HUES6 (cell line): ENCODE results near the gene TLX1.

Experiments used
- H3K27ac ChIP-seq: 2 replicates; pipeline ENCODE4 v1.7.0; 2013; ENCODE audit warnings: low read depth, mild to moderate bottlenecking, low read length, inconsistent platforms
- H3K27me3 ChIP-seq: 2 replicates; pipeline ENCODE4 v1.6.1; 2013; ENCODE audit warnings: low read length; ENCODE audit not compliant: control insufficient read depth, insufficient read depth
- H3K36me3 ChIP-seq: 2 replicates; pipeline ENCODE4 v1.6.1; 2013; ENCODE audit warnings: low read length; ENCODE audit not compliant: control insufficient read depth, insufficient read depth
- H3K4me1 ChIP-seq: 2 replicates; pipeline ENCODE4 v1.6.1; 2013; ENCODE audit warnings: low read length; ENCODE audit not compliant: control insufficient read depth, insufficient read depth
- H3K4me3 ChIP-seq: 2 replicates; pipeline ENCODE4 v1.5.1; 2013; ENCODE audit warnings: low read depth, low read length
- H3K9ac ChIP-seq: one replicate; pipeline ENCODE4 v1.6.1; 2013; ENCODE audit warnings: mild to moderate bottlenecking, low read length
- H3K9me3 ChIP-seq: 2 replicates; pipeline ENCODE4 v1.6.1; 2013; ENCODE audit warnings: low read depth, low read length; ENCODE audit not compliant: control insufficient read depth, insufficient read depth

Gene TLX1

DNA sequence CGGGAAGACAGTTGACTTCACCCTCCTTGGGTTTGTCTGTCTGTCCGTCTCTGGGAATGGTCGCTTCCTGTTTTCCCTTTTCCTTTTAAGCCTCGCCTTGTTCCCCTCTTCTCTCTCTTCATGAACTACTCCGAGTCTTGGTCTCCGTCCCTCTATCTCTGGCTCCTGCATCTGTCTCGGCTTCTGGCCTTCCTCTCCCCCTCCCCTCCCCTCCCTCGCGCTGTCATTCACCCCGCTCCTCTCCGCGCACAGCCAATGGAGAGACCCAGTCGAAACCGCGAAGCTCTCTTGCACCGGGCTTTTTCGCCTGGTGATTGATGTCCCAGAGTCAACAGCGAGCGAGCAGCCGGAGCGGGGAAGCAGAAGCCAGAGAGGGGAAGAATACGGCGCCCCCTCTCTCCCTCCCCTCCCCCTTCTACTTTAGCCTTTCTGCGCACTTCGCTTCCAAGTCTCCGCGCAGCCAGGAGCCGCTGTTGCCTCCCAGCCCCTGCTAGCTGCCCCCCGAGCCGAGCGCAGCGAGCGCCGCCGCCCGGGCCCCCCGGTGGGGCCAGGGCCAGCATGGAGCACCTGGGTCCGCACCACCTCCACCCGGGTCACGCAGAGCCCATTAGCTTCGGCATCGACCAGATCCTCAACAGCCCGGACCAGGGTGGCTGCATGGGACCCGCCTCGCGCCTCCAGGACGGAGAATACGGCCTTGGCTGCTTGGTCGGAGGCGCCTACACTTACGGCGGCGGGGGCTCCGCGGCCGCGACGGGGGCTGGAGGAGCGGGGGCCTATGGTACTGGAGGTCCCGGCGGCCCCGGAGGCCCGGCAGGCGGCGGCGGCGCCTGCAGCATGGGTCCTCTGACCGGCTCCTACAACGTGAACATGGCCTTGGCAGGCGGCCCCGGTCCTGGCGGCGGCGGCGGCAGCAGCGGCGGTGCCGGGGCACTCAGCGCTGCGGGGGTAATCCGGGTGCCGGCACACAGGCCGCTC is at the start of gene TLX1:
Gene TLX1, plus strand, starts transcription at position 317 of the 978 bp plus-strand sequence. Its CDS starts 242 bp downstream, at position 559.
- H3K9ac ChIP-seq: no peak within 1 kb of the TSS
- H3K4me1 ChIP-seq: peaks cover 20% of the 10 kb centered on the region
- no peaks in the 10 kb centered on the region for H3K36me3 ChIP-seq
- H3K27ac ChIP-seq: no peak within 1 kb of the TSS
- peaks cover 100% of the 10 kb centered on the region for H3K27me3 ChIP-seq
- H3K9me3 ChIP-seq: no peaks in the 10 kb centered on the region
- H3K4me3 ChIP-seq: peak within 1 kb of the TSS; percentile 43

DNA sequence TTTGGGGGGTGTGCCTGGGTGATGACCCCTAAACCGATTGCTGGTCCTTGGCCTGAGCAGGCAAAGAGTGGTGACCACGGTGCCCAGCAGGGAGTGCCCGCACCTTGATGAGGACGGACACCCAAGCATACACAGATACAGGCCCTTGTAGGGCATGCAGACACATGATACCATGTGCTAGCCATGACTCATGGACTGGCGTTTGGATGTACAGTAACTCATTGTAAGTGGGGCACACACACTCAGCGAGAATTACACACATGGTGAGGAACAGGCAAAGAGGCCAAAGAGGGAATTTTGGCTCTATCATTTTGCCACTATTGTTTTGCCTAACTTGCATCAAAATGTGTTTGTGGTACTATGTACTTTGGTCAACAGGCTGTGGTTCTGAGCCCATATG is 45.3 kb upstream of the TLX1 start:
- no peak overlapping the region for H3K9ac ChIP-seq
- H3K27me3 ChIP-seq: peaks cover 83% of the 10 kb centered on the region
- H3K4me3 ChIP-seq: no peak overlapping the region
- no peaks in the 10 kb centered on the region for H3K4me1 ChIP-seq
- no peaks in the 10 kb centered on the region for H3K9me3 ChIP-seq
- H3K27ac ChIP-seq: no peak overlapping the region
- no peaks in the 10 kb centered on the region for H3K36me3 ChIP-seq

DNA sequence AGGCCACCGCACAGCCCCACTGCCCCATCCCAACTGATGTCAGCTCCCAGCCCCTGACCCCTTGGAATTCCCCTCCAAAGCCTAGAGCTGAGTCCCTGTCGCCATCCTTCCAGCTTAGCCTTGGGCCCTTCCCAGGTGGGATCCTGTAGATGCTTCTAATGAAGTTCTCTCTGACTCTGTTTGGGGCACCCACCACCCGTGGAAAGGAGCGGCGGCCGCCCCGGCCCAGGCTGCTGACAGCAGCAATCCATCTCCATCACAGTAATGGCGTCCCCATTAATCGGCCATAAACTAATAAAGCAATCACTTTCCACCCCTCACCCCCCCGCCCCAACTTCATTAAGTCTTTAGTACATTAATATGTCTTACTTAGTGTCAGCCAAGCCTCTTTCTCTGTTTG is 43.7 kb upstream of the TLX1 start:
- no peak overlapping the region for H3K9ac ChIP-seq
- peaks cover 80% of the 10 kb centered on the region for H3K27me3 ChIP-seq
- H3K9me3 ChIP-seq: no peaks in the 10 kb centered on the region
- no peaks in the 10 kb centered on the region for H3K36me3 ChIP-seq
- H3K27ac ChIP-seq: no peak overlapping the region
- no peak overlapping the region for H3K4me3 ChIP-seq
- H3K4me1 ChIP-seq: no peaks in the 10 kb centered on the region

DNA sequence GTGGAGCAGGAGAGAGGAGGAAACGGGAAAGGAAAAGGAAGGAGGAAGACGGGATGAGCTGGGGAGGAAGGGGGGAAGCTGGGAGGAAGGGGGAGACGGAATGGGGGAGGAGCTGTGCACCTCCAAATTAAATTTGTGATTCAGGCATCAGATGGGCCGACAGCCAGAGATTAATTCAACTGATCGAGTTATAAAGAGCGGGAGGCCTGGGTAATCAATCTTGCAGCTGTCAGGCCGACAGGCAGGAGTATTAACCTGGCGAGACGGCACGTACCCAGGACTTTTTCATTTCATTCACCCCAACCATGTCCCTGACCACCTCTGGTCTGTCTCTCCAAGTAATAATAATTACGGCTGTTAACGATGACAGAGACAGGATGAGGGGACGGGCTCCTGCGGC is 43.1 kb upstream of the TLX1 start:
- Histone ChIP-seq H3K36me3 (no peaks in the 10 kb centered on the region), H3K9me3 (no peaks in the 10 kb centered on the region), H3K9ac (no peak overlapping the region), H3K27me3 (peaks cover 80% of the 10 kb centered on the region), H3K4me3 (no peak overlapping the region), H3K4me1 (peaks cover 2% of the 10 kb centered on the region), H3K27ac (no peak overlapping the region)

DNA sequence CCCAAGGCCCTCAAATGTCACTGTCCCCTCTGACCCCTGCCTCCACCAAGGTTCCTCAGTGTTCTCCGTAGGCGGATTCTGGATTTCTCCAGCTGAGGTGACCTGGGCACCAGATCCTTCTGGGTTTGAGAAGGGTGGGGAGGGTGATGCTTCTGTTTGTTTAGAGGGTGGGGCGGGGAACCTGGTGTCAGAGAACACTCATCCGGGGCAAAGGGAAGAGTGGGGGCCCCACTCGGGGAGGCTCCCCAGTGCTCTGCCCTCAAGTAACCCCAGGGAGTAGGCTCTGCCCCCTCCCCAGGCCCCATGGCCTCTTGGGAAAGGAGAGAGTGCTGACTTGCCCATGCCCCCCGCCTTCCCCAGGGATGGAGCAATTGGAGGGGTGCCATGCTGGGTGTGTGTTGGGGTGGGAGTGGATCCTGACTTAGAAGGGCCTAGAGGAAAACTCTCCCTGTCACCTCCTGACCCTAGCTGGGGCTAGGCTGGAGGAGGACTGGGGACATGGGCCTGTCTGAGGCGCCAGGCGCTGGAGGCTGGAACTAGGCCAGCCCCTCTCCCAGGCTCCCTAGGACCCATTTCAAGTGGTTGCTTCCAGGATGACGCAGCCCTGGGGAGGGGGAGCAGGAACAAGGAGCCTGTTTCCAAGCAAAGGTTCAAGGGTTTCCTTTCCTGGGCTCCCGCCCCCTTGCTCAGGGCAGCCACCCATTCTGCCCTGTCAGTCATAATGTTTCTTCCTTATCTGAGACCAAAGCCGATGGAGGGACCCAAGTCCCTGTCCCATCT is 41.4 kb upstream of the TLX1 start:
- Histone ChIP-seq H3K4me3 (no peak overlapping the region), H3K27me3 (peaks cover 77% of the 10 kb centered on the region), H3K4me1 (peaks cover 11% of the 10 kb centered on the region), H3K9ac (no peak overlapping the region), H3K36me3 (no peaks in the 10 kb centered on the region), H3K9me3 (no peaks in the 10 kb centered on the region), H3K27ac (no peak overlapping the region)

DNA sequence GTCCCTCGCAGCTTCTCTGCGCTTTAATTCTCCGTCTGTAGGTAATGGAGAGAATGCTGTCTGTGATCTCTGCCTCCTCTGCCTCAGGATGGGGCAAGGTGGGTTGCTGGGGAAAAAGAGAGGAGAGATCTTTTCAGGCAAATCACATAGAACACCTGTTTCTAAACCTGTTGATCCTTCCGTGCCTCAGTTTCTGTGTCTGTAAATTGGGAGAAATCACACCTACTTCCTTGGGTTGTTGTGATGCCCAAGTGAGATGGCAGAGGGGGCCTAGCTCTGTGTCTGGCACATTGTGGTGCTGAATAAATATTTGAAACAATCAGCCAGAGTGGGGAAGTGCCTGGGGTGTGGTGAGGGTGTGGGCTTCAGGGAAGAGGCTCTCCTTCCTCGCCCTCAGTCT is 40.5 kb upstream of the TLX1 start:
- H3K4me3 ChIP-seq: no peak overlapping the region
- peaks cover 68% of the 10 kb centered on the region for H3K27me3 ChIP-seq
- H3K9ac ChIP-seq: no peak overlapping the region
- H3K4me1 ChIP-seq: peaks cover 17% of the 10 kb centered on the region
- no peaks in the 10 kb centered on the region for H3K9me3 ChIP-seq
- no peaks in the 10 kb centered on the region for H3K36me3 ChIP-seq
- no peak overlapping the region for H3K27ac ChIP-seq

DNA sequence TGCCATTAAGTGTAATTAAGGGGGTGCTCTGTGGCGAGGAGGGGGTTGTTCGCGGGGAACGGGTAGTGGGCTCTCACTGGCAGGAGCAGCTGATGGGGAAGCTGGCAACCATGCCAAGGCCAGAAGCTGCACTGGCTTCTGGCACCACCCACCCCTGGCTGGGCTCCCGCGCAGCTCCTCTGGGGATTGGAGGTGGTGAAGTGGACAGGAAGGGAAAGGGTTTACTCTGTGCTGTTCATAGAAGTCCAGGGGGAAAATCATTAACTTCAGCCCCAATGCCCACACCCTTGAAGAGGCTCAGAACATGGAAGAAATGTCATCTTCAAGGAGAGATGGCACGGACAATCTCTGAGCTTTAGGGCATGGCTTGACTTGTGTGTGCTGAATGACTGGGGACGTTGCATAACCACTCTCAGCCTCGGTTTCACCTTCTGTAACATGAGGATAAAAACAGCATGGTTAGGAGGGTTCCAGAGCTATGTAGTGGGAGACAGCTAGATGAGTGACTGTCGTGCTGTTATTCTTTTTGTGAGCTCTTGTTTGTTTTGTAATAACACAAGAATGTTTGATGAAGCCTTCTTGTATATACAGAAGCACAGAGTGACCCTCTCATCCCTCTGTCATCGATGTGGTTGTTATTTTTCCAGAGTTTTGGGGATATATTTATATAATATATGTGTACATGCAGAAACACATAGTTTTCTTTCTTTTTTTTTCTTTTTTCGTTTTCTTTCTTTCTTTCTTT is 39.4 kb upstream of the TLX1 start:
- Histone ChIP-seq H3K36me3 (no peaks in the 10 kb centered on the region), H3K27ac (no peak overlapping the region), H3K9me3 (no peaks in the 10 kb centered on the region), H3K27me3 (peaks cover 68% of the 10 kb centered on the region), H3K9ac (no peak overlapping the region), H3K4me3 (no peak overlapping the region), H3K4me1 (peaks cover 20% of the 10 kb centered on the region)

DNA sequence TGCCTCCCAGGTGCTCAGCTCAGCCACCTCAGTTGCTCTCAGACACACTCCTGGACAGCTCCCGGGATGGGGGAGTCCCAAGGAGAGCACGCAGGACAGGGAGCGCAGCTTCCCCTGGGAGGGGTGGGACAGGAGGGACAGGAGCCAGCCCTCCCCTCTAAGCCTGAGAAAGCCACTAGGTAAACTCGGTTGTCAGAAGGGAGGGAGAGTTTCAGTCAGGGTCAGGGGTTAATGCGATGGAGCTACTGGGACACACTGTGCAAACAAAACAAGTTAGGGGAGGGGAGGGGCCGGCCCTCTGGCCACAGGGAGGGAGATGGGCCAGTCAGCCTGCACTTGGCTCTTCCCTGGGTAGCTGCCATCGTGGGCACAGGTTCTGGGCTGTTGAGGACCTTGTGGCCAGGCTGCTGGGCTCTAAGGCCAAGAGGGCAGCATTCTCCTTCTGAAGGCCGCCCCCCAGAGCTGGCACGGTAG is 38.2 kb upstream of the TLX1 start:
- no peak overlapping the region for H3K4me3 ChIP-seq
- H3K9me3 ChIP-seq: no peaks in the 10 kb centered on the region
- no peak overlapping the region for H3K9ac ChIP-seq
- peaks cover 58% of the 10 kb centered on the region for H3K27me3 ChIP-seq
- H3K4me1 ChIP-seq: peaks cover 20% of the 10 kb centered on the region
- H3K27ac ChIP-seq: no peak overlapping the region
- H3K36me3 ChIP-seq: no peaks in the 10 kb centered on the region

DNA sequence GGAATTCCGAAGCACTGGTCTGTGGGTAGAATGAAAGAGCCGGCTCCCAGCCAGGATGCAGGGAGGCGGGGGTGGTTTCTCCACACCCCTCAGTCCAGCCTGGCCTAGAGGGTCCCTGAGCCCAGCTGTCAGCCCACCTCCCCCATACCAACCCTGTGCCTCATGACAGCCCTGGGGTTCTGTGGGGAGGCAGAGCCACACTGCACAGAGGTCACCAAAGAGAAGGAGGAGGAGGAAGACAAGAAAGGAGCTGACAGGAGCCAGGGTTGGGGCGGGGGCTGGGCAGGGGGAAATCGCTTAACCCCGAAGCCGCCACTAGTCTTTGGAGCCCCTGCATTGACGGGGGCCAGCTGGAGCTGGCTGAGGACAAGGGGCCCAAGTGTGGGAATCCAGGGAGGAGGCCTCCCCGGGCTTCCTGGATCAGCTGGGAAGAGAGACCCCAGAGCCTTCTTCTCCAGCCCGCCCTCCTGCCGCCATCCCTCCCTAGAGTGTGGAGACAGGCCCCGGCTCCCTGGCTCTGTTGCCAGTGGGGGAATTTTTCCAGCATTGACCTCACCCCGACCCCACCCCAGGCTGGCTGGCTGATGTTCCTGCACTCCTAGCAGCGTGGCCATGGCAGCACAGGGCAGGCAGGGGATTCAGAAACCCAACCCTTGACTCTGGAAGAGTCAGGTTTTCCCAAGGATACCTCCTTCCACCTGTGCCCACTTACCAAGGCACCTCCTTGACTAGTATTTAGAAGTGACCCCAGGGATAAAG is 36.8 kb upstream of the TLX1 start:
- Histone ChIP-seq H3K4me3 (no peak overlapping the region), H3K4me1 (peaks cover 20% of the 10 kb centered on the region), H3K9me3 (no peaks in the 10 kb centered on the region), H3K27me3 (peaks cover 51% of the 10 kb centered on the region), H3K9ac (no peak overlapping the region), H3K27ac (no peak overlapping the region), H3K36me3 (no peaks in the 10 kb centered on the region)

DNA sequence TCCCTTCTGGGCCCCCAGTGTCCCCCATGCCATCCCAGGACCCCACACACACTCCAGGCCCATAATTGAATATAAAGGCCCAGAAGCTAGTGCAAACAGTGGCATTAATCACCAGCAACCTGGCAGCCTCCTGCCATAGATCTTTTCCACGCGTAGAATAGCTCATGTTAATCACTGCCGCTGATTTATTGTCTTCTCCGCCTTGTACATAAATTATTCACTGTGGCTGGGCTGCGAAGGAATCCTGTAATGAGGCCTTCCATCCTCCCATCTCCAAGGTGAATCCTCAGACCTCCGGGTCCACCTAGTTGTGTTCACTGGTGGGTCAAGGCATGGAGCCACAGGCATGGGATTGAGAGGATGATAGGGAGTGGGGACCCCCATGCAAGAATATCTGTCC is 36.1 kb upstream of the TLX1 start:
- peaks cover 54% of the 10 kb centered on the region for H3K27me3 ChIP-seq
- no peaks in the 10 kb centered on the region for H3K9me3 ChIP-seq
- no peak overlapping the region for H3K27ac ChIP-seq
- no peaks in the 10 kb centered on the region for H3K36me3 ChIP-seq
- H3K9ac ChIP-seq: no peak overlapping the region
- no peak overlapping the region for H3K4me3 ChIP-seq
- H3K4me1 ChIP-seq: peaks cover 20% of the 10 kb centered on the region
